ENCODE data around the gene NMNAT3. TPM values are rescaled to one million over a fixed set of nuclear protein-coding genes. Genes with fewer than 3 reads are reported as not detected.

The NMNAT3 gene
- total and polyA plus RNA-seq, 2 experiments from 2014 or later: not detected

DNA sequence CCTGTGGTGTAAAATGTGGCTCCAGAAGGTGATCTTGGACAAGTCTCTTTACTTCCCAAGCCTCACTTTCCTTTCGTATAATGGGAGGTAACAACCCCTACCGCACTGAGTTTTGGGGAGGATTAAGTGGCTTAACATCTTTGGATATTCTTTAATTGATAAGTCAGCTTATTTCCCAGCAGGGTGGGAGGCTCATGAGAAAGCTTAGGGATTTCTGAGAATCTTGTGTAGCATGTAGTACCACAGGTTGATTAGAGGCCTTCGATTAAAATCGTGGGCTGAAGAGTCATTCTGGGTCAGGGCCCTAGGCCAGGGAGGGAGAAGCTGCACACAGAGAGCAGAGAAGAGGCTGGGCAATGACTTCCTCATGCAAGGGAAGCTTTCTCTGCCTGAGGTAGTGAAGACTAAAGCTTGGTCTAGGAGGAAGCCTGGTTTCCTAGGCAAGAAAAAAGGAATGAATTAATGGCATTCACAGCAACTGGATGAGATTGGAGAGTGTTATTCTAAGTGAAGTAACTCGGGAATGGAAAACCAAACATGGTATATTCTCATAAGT lies 1.5 kb upstream of the NMNAT3 start:
- WGBS, 2 experiments (ENCODE audit: low coverage in 1 of 2, low lambda C conversion rate in 2 of 2, missing lambda C conversion rate in 2 of 2): 50 to 63% methylated on average over 5 of the region's 5 CpGs
- Histone ChIP-seq H3K36me3 (ENCODE audit: low read depth) (no peaks in the 10 kb centered on the region), H3F3A (ENCODE audit: insufficient read depth) (no peaks in the 10 kb centered on the region), H3K4me1 (ENCODE audit: insufficient read depth) (no peaks in the 10 kb centered on the region), H3K79me2 (ENCODE audit: insufficient read depth) (no peaks in the 10 kb centered on the region), H3K9me3 (ENCODE audit: low read depth) (no peaks in the 10 kb centered on the region), H3K9ac (no peak overlapping the region), H3K4me2 (ENCODE audit: unreplicated experiment) (no peak overlapping the region), H3K9me2 (ENCODE audit: insufficient read depth) (no peaks in the 10 kb centered on the region), H4K20me1 (ENCODE audit: insufficient read depth) (no peaks in the 10 kb centered on the region), H2AFZ (no peak overlapping the region), H3K27ac (no peak overlapping the region), H3K4me3 (no peak overlapping the region), H3K27me3 (replicated peaks; ENCODE audit: insufficient read depth) (no peaks in the 10 kb centered on the region; the same call in 1 of the 2 replicates)
- in situ Hi-C loops (cut with MboI): no loop called here
- no peak for DNase-seq
- TF ChIP-seq EZH2 (IDR thresholded peaks at IDR 0.05; ENCODE audit: insufficient read depth, poor library complexity, severe bottlenecking): no peak
- TF ChIP-seq EZH2phosphoT487 (IDR thresholded peaks at IDR 0.05; ENCODE audit: insufficient read depth, low read depth): no peak

DNA sequence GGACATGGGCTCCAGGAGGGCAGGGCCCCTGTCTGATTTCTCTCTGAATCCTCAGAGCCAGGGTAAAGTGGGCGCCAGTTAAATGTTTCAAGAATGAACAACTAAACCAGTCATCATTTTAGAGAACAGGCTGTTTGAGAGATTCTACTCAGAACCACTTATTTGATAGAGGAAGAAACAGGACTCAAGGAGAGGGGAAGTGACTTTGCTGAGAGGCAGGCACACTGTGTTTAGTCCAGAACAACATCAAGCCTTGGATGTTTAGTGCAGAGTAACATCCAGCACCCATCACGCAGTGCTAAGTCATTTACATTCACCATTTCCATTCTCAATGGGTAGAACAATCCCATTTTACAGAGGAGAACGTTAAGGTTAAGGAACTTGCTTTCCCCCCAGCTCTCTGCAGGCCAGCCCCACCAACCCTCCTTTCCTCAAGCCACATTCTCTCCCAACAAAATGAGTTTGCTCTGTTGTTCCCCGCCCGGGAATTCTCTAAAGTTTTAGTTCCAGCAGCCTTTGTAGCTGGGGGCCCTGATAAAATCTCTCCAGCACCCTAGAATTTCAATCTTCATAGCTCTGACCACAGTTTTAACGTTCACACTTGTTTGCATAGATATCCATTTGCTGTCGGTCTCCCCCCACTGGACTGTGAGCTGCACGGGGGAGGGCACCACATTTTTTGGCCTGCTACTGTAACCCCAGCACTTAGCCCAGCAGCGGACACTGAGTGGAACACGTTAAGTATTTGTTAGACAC lies 962 bp downstream of the NMNAT3 start:
- 49 to 51% methylated on average over 10 of the region's 10 CpGs for WGBS, 2 experiments (ENCODE audit: low coverage in 1 of 2, low lambda C conversion rate in 2 of 2, missing lambda C conversion rate in 2 of 2)
- no peaks in the 10 kb centered on the region for H4K20me1 ChIP-seq (ENCODE audit: insufficient read depth)
- H3K27ac ChIP-seq: no peak overlapping the region
- TF ChIP-seq EZH2 (IDR thresholded peaks at IDR 0.05; ENCODE audit: insufficient read depth, poor library complexity, severe bottlenecking) (no peak), EZH2phosphoT487 (IDR thresholded peaks at IDR 0.05; ENCODE audit: insufficient read depth, low read depth) (no peak)
- no peak overlapping the region for H3K9ac ChIP-seq
- in situ Hi-C loops (cut with MboI): no loop called here
- no peaks in the 10 kb centered on the region for H3K4me1 ChIP-seq (ENCODE audit: insufficient read depth)
- no peaks in the 10 kb centered on the region; the same call in 1 of the 2 replicates for H3K27me3 ChIP-seq (replicated peaks; ENCODE audit: insufficient read depth)
- H3K9me2 ChIP-seq (ENCODE audit: insufficient read depth): no peaks in the 10 kb centered on the region
- H3K36me3 ChIP-seq (ENCODE audit: low read depth): no peaks in the 10 kb centered on the region
- H3K4me3 ChIP-seq: no peak overlapping the region
- DNase-seq: no peak
- H3K4me2 ChIP-seq (ENCODE audit: unreplicated experiment): no peak overlapping the region
- H3F3A ChIP-seq (ENCODE audit: insufficient read depth): no peaks in the 10 kb centered on the region
- no peaks in the 10 kb centered on the region for H3K79me2 ChIP-seq (ENCODE audit: insufficient read depth)
- peak overlapping the region; percentile 66; the same call in 1 of the 2 replicates for H2AFZ ChIP-seq
- no peaks in the 10 kb centered on the region for H3K9me3 ChIP-seq (ENCODE audit: low read depth)

DNA sequence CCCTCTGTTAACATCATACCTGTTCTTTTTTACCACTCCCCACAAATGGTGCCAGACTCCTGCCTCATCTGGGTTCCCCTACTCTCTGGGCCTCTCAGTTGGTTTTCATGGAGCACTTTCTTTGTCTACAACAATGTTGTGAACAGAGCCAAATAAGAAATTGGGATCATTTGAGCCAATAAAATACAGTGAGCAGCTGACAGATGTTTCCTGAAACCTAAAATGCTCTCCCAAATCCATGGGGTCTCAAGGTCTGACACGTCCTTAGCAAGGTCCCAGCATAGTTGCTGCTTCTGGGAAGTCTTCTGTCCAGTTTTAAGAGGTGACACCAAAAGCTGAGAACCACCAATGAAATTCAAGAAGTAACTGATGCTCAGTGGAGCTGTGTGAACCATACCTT lies 1.7 kb downstream of the NMNAT3 start:
- Histone ChIP-seq H3K9ac (no peak overlapping the region), H3K9me2 (ENCODE audit: insufficient read depth) (no peaks in the 10 kb centered on the region), H3K9me3 (ENCODE audit: low read depth) (no peaks in the 10 kb centered on the region), H3K27me3 (replicated peaks; ENCODE audit: insufficient read depth) (no peaks in the 10 kb centered on the region; the same call in 1 of the 2 replicates), H3K4me1 (ENCODE audit: insufficient read depth) (no peaks in the 10 kb centered on the region), H3K27ac (no peak overlapping the region), H3K4me2 (ENCODE audit: unreplicated experiment) (no peak overlapping the region), H3K79me2 (ENCODE audit: insufficient read depth) (no peaks in the 10 kb centered on the region), H3K36me3 (ENCODE audit: low read depth) (no peaks in the 10 kb centered on the region), H2AFZ (no peak overlapping the region), H3K4me3 (no peak overlapping the region), H3F3A (ENCODE audit: insufficient read depth) (no peaks in the 10 kb centered on the region), H4K20me1 (ENCODE audit: insufficient read depth) (no peaks in the 10 kb centered on the region)
- no peak for TF ChIP-seq EZH2phosphoT487 (IDR thresholded peaks at IDR 0.05; ENCODE audit: insufficient read depth, low read depth)
- WGBS, 2 experiments (ENCODE audit: low coverage in 1 of 2, low lambda C conversion rate in 2 of 2, missing lambda C conversion rate in 2 of 2): 21 to 31% methylated on average over 1 of the region's 1 CpG
- in situ Hi-C loops (cut with MboI): no loop called here
- DNase-seq: no peak

DNA sequence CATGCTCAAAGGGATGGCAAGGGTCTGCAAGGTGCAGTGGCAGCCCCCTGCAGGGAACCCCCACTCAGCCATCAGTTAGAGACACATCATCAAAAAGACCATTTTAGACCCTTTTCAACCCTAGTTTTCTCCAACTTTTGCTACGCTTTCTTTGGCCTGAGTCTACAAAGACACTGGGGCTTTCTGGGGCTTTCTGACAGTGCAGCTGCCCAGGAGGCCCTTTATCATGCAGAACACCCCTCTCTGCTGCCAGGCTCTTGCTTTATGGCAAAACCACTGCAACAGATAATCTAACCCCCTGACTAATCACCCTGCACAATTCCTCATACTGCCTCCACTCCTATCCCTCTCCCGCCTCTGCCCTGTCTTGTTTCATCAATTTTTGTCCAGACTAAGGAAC lies 2.4 kb downstream of the NMNAT3 start:
- Histone ChIP-seq H3K27me3 (replicated peaks; ENCODE audit: insufficient read depth) (no peaks in the 10 kb centered on the region; the same call in 1 of the 2 replicates), H3K4me3 (no peak overlapping the region), H3F3A (ENCODE audit: insufficient read depth) (no peaks in the 10 kb centered on the region), H3K4me1 (ENCODE audit: insufficient read depth) (no peaks in the 10 kb centered on the region), H3K9me3 (ENCODE audit: low read depth) (no peaks in the 10 kb centered on the region), H3K79me2 (ENCODE audit: insufficient read depth) (no peaks in the 10 kb centered on the region), H3K9ac (no peak overlapping the region), H2AFZ (no peak overlapping the region), H3K27ac (no peak overlapping the region), H3K36me3 (ENCODE audit: low read depth) (no peaks in the 10 kb centered on the region), H3K4me2 (ENCODE audit: unreplicated experiment) (no peak overlapping the region), H3K9me2 (ENCODE audit: insufficient read depth) (no peaks in the 10 kb centered on the region), H4K20me1 (ENCODE audit: insufficient read depth) (no peaks in the 10 kb centered on the region)
- DNase-seq: no peak
- WGBS, 2 experiments (ENCODE audit: low coverage in 1 of 2, low lambda C conversion rate in 2 of 2, missing lambda C conversion rate in 2 of 2): 57 to 69% methylated on average over 2 of the region's 2 CpGs
- no peak for TF ChIP-seq EZH2 (IDR thresholded peaks at IDR 0.05; ENCODE audit: insufficient read depth, poor library complexity, severe bottlenecking)
- in situ Hi-C loops (cut with MboI): no loop called here
